Vagina (tissue), 2 donors: ENCODE results near the gene UNC119. TPM values are rescaled to one million over a fixed set of nuclear protein-coding genes. Genes with fewer than 3 reads are reported as not detected.

Experiments
- DNase-seq, 2 donors: peaks; one replicate each; pipeline ENCODE4 v3.0.0-alpha.2; 2017; ENCODE audit errors: extremely low spot score in 2 of 2
- H3K27ac ChIP-seq: fragments of 200-600 bp; sonication (generic); one replicate; pipeline ENCODE4 v1.5.1; 2019
- H3K27me3 ChIP-seq: fragments of 200-600 bp; sonication (generic); one replicate; pipeline ENCODE4 v1.5.1; 2019
- H3K36me3 ChIP-seq, 2 donors: fragments of 200-600 bp; sonication (generic); one replicate each; pipeline ENCODE4 v1.5.1; 2017 to 2019
- H3K4me1 ChIP-seq: fragments of 200-600 bp; sonication (generic); one replicate; pipeline ENCODE4 v1.5.1; 2019
- H3K4me3 ChIP-seq, 2 donors: fragments of 200-600 bp; sonication (generic); 1 replicate in 1 of 2; 2 replicates in 1 of 2; pipeline ENCODE4 v1.5.1; 2016 to 2019
- H3K9me3 ChIP-seq: fragments of 200-600 bp; sonication (generic); one replicate; pipeline ENCODE4 v1.5.1; 2019
- CTCF ChIP-seq, 3 experiments: fragments of 450-650 bp in 2 of 3; fragments of 200-600 bp in 1 of 3; sonication (generic) in 1 of 3; IDR thresholded peaks; one replicate each; pipeline ENCODE4 v1.5.1; 2017 to 2019; ENCODE audit warnings: antibody characterized with exemption in 3 of 3, mild to moderate bottlenecking in 2 of 3, moderate library complexity in 2 of 3
- POLR2A ChIP-seq, 2 donors: fragments of 450-650 bp; IDR thresholded peaks; one replicate each; pipeline ENCODE4 v1.6.1; 2017; ENCODE audit warnings: antibody characterized with exemption in 2 of 2, mild to moderate bottlenecking in 2 of 2, moderate library complexity in 2 of 2
- POLR2AphosphoS5 ChIP-seq, 2 donors: sonication (generic); formaldehyde crosslinking; IDR thresholded peaks; one replicate each; pipeline ENCODE4 v1.9.0; 2017; ENCODE audit warnings: antibody characterized with exemption in 2 of 2, mild to moderate bottlenecking in 2 of 2, low read depth in 1 of 2; ENCODE audit not compliant: insufficient read depth in 1 of 2
- intact Hi-C: fragments of 100-400 bp; cut with DNase I; formaldehyde crosslinking; loops from one replicate; pipeline ENCODE4 v1.15.1; 2023
- total RNA-seq: library from RNA; depleted of rRNA; stranded (reverse); fragments of >200 nt; gene quantifications from one replicate; pipeline ENCODE4 v1.2.3, GENCODE V29; 2016

Gene UNC119
- total RNA-seq, 1 donor from 2014 or later: 38.1 TPM

GRCh38 chr17:28520687-28521086 lies 31.7 kb downstream of the UNC119 start:
- TF ChIP-seq POLR2AphosphoS5 (IDR thresholded peaks at IDR 0.05; ENCODE audit: insufficient read depth in 1 of 2, low read depth in 1 of 2): no peak
- no peak for TF ChIP-seq CTCF (IDR thresholded peaks at IDR 0.05)
- TF ChIP-seq POLR2A (IDR thresholded peaks at IDR 0.05): no peak
- Histone ChIP-seq H3K27me3 (no peaks in the 10 kb centered on the region), H3K4me1 (peaks cover 12% of the 10 kb centered on the region), H3K9me3 (no peaks in the 10 kb centered on the region), H3K36me3 (no peaks in the 10 kb centered on the region), H3K4me3 (no peak overlapping the region), H3K27ac (no peak overlapping the region)
- intact Hi-C loops: no loop called here
- DNase-seq: no peak

GRCh38 chr17:28519236-28519635 lies 33.2 kb downstream of the UNC119 start:
- Histone ChIP-seq H3K4me3 (no peak overlapping the region), H3K27ac (no peak overlapping the region), H3K9me3 (no peaks in the 10 kb centered on the region), H3K36me3 (no peaks in the 10 kb centered on the region), H3K4me1 (peaks cover 9% of the 10 kb centered on the region), H3K27me3 (no peaks in the 10 kb centered on the region)
- TF ChIP-seq CTCF (IDR thresholded peaks at IDR 0.05): no peak
- TF ChIP-seq POLR2A (IDR thresholded peaks at IDR 0.05): no peak
- TF ChIP-seq POLR2AphosphoS5 (IDR thresholded peaks at IDR 0.05; ENCODE audit: insufficient read depth in 1 of 2, low read depth in 1 of 2): no peak
- intact Hi-C loops: no loop called here
- no peak for DNase-seq

GRCh38 chr17:28518578-28518977 lies 33.8 kb downstream of the UNC119 start:
- Histone ChIP-seq H3K9me3 (no peaks in the 10 kb centered on the region), H3K4me1 (peaks cover 16% of the 10 kb centered on the region), H3K36me3 (no peaks in the 10 kb centered on the region), H3K27ac (no peak overlapping the region), H3K4me3 (no peak overlapping the region), H3K27me3 (no peaks in the 10 kb centered on the region)
- intact Hi-C loops: no loop called here
- no peak for DNase-seq
- no peak for TF ChIP-seq POLR2AphosphoS5 (IDR thresholded peaks at IDR 0.05; ENCODE audit: insufficient read depth in 1 of 2, low read depth in 1 of 2)
- no peak for TF ChIP-seq POLR2A (IDR thresholded peaks at IDR 0.05)
- no peak for TF ChIP-seq CTCF (IDR thresholded peaks at IDR 0.05)

GRCh38 chr17:28518132-28518531 lies 34.3 kb downstream of the UNC119 start:
- Histone ChIP-seq H3K27me3 (no peaks in the 10 kb centered on the region), H3K4me3 (no peak overlapping the region), H3K27ac (no peak overlapping the region), H3K4me1 (peaks cover 18% of the 10 kb centered on the region), H3K9me3 (no peaks in the 10 kb centered on the region), H3K36me3 (no peaks in the 10 kb centered on the region)
- no peak for DNase-seq
- intact Hi-C loops: no loop called here
- no peak for TF ChIP-seq POLR2AphosphoS5 (IDR thresholded peaks at IDR 0.05; ENCODE audit: insufficient read depth in 1 of 2, low read depth in 1 of 2)
- no peak for TF ChIP-seq POLR2A (IDR thresholded peaks at IDR 0.05)
- no peak for TF ChIP-seq CTCF (IDR thresholded peaks at IDR 0.05)

- TF ChIP-seq POLR2AphosphoS5 (IDR thresholded peaks at IDR 0.05; ENCODE audit: insufficient read depth in 1 of 2, low read depth in 1 of 2) (no peak), CTCF (IDR thresholded peaks at IDR 0.05) (no peak), POLR2A (IDR thresholded peaks at IDR 0.05) (no peak)
- Histone ChIP-seq H3K9me3 (no peaks in the 10 kb centered on the region), H3K36me3 (no peaks in the 10 kb centered on the region), H3K27me3 (no peaks in the 10 kb centered on the region), H3K4me3 (no peak overlapping the region), H3K27ac (no peak overlapping the region), H3K4me1 (peaks cover 18% of the 10 kb centered on the region)
- no peak for DNase-seq
- intact Hi-C loops: no loop called here
Measured at GRCh38 chr17:28515518-28515917, 36.9 kb downstream of the UNC119 start.
